Measurements from ENCODE around the gene CNPY1. TPM values are rescaled to one million over a fixed set of nuclear protein-coding genes. Genes with fewer than 3 reads are reported as not detected.

Gene CNPY1
- total and polyA plus RNA-seq, 9 donors = 0.05 TPM; not detected in 8

DNA sequence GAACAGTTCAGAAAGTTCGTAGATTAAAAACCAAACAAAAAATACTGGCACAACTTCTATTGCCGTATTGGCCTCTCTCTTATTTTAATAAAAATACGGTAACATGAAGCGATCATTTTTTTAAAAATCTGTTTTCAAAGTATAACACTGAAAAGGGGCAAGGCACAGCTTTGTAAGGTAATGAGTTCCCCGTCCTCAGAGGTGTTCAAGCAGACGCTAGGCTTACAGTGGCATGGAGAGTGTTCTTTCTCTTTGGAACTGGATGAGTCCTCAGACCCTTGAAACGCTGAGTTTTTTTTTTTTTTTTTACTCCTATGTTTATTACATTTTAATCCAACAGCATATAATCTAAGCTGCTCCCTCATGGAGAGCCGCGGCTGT lies 80.6 kb downstream of the CNPY1 start:
- intact Hi-C loops (cut with DNase I) = no loop called here
- Histone ChIP-seq H3K27me3 (peaks cover 5% of the 10 kb centered on the region), H3K9me3 (no peaks in the 10 kb centered on the region), H3K4me1 (ENCODE audit: insufficient read depth) (peaks cover 2% of the 10 kb centered on the region), H3K36me3 (no peaks in the 10 kb centered on the region), H3K4me3 (no peak overlapping the region), H3K27ac (no peak overlapping the region)
- no peak for DNase-seq
- 14 to 16% (median 16%) methylated on average over 9 of the region's 9 CpGs for WGBS, 3 donors
- TF ChIP-seq CTCF (IDR thresholded peaks at IDR 0.05) = no peak
- TF ChIP-seq EP300 (IDR thresholded peaks at IDR 0.05) = no peak
- no peak for TF ChIP-seq POLR2A (IDR thresholded peaks at IDR 0.05)

- Histone ChIP-seq H3K4me1 (ENCODE audit: insufficient read depth) (peaks cover 2% of the 10 kb centered on the region), H3K4me3 (no peak overlapping the region), H3K27me3 (peaks cover 5% of the 10 kb centered on the region), H3K36me3 (no peaks in the 10 kb centered on the region), H3K27ac (no peak overlapping the region), H3K9me3 (no peaks in the 10 kb centered on the region)
- DNase-seq = no peak
- 13 to 24% (median 14%) methylated on average over 33 of the region's 33 CpGs for WGBS, 3 donors
- TF ChIP-seq EP300 (IDR thresholded peaks at IDR 0.05) (no peak), POLR2A (IDR thresholded peaks at IDR 0.05) (no peak), CTCF (IDR thresholded peaks at IDR 0.05) (no peak)
- intact Hi-C loops (cut with DNase I) = no loop called here
These were observed 81.2 kb downstream of the CNPY1 start for GRCh38 chr7:155464948-155465739.

DNA sequence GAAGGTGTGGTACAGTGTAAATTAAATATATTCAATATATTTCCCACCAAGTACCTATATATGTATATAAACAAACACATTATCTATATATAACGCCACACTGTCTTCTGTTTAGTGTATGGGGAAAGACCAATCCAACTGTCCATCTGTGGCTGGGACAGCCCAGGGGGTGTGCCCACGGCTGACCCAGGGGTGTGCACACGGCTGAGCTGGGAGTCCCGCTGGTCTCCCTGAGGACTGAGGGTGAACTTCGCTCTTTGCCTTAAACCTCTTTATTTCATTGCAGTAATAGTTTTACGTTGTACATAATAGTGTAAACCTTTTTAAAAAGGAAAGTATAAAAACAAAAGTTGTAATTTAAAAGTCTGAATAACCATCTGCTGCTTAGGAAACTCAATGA lies 82.2 kb downstream of the CNPY1 start:
- WGBS, 3 donors = 43 to 58% (median 47%) methylated on average over 6 of the region's 6 CpGs
- no peak for TF ChIP-seq EP300 (IDR thresholded peaks at IDR 0.05)
- TF ChIP-seq CTCF (IDR thresholded peaks at IDR 0.05) = no peak
- no peak for TF ChIP-seq POLR2A (IDR thresholded peaks at IDR 0.05)
- intact Hi-C loops (cut with DNase I) = no loop called here

DNA sequence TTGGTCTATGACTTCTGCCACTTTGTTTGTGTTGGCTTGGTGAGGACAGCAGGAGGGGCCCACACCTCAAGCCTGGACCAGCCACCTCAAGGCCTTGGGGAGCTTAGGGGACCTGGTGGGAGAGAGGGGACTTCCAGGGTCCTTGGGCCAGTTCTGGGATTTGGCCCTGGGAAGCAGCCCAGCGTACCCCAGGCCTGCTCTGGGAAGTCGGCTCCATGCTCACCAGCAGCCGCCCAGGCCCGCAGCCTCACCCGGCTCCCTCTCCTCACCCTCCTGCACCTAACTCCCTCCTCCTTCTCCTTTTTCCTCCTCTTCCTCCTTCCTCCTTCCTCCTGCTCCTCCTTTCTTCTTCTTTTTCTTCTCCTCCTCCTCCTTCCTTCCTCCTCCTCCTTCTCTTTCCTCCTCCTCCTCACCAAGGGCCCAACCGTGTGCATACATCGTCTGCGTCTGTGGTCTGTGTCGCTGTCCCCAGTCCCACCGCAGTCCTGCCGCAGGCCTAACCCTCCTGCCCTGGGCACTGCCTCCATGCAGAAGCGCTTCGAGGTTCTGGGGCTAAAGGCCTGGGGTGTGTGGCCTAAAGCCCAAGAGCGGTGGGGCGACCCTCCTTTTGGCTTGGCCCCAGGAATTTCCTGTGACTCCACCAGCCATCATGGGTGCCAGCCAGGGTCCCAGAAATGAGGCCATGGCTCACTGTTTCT lies 83.1 kb downstream of the CNPY1 start:
- 30 to 55% (median 52%) methylated on average over 15 of the region's 15 CpGs for WGBS, 3 donors
- intact Hi-C loops (cut with DNase I) = no loop called here
- DNase-seq = no peak
- Histone ChIP-seq H3K4me1 (ENCODE audit: insufficient read depth) (peaks cover 2% of the 10 kb centered on the region), H3K27ac (no peak overlapping the region), H3K9me3 (no peaks in the 10 kb centered on the region), H3K27me3 (peaks cover 5% of the 10 kb centered on the region), H3K36me3 (no peaks in the 10 kb centered on the region), H3K4me3 (no peak overlapping the region)
- TF ChIP-seq POLR2A (IDR thresholded peaks at IDR 0.05) (no peak), CTCF (IDR thresholded peaks at IDR 0.05) (no peak), EP300 (IDR thresholded peaks at IDR 0.05) (no peak)

More for the DNA sequence above, 82.2 kb downstream of the CNPY1 start:
- Histone ChIP-seq H3K4me1 (ENCODE audit: insufficient read depth) (peaks cover 2% of the 10 kb centered on the region), H3K27me3 (peaks cover 5% of the 10 kb centered on the region), H3K4me3 (no peak overlapping the region), H3K9me3 (no peaks in the 10 kb centered on the region), H3K27ac (no peak overlapping the region), H3K36me3 (no peaks in the 10 kb centered on the region)
- no peak for DNase-seq
